Hindlimb muscle (tissue), 1 donor: Measurements from ENCODE around the gene HBE1. TPM values are rescaled to one million over a fixed set of nuclear protein-coding genes. Genes with fewer than 3 reads are reported as not detected.

Experiments
- DNase-seq: peaks from one replicate; pipeline ENCODE4 v3.0.0-alpha.2; 2013
- polyA plus RNA-seq: library from polyadenylated mRNA; unstranded; fragments of 120-200 nt; gene quantifications from one replicate; pipeline ENCODE4 v1.2.1, GENCODE V29; 2013; ENCODE audit not compliant: insufficient read length

Gene HBE1
- polyA plus RNA-seq, 1 donor: 4.3 TPM

DNA sequence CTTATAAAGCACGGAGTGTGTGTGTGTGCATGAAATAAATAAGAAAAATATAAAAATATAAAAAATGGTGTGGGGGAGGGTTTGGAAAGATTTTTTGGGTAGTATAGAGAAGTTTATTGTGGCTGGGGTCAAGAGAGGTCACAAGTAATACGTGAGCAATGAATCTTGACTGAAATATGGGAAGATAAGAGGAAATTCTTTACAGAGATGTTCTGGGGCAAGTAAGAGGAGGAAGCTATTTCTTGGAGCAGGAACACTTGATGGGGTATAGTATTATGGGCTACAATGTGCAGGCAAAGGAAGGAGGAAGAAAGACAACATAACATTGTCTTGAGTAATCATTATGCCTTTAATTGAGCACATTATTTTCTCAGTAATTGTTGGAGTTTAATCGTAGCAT is 37.6 kb downstream of the HBE1 start:
- DNase-seq: no peak

DNA sequence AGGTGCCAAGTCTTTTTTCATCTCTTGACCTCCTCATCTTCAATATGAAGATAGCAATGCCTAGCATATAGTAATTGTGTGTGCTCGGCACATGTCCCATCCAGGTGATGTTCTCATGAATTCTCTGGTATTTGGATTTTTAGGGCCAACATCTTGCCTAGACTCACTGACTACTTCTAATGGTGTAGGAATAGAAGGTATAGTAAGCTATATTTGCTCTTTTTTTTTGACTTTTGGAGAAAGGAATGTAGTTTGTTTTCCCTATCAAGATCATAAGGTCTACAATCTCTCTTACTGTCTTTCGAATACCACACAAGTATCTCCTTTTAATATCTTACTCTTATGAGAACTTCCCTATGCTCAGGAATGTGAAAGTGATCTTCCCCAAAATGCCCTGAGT is 38.6 kb downstream of the HBE1 start:
- no peak for DNase-seq

DNA sequence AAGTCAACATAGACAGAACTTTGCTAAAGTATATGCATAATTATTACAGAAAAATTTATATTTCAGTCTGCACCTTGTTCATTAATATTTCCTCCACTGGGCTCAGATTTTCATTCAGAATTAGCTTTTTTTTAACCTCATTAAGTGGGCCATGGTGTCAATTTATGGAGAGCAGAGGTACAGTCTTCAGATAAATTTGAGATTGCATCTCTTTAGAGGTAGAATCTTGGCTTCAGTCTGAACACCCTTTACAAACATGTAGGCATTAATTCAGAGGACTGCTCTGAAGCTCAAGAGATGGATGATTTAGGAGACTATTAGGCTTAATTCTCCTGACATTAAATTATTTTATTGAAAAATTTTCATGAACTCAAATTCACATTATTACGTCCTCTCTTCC is 39.5 kb downstream of the HBE1 start:
- DNase-seq: no peak

DNA sequence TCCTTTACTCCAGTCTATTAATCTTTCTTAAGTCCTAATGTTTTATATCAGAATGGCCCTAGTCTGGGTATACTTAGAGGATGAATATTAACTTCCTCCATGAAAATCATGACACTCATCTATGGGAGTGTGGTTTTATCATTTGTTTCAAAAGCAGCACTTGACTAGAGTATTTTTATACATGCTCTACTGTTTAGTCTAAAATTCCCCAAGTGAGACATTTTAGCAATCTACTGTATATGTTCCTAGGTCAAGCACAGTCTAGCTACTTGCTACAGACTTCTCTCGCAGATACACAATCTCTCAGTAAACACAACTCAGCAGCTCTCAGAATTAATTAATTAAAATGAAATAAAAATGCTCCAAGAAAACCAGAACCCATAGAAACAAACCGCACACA is 39.9 kb downstream of the HBE1 start:
- DNase-seq: no peak

DNA sequence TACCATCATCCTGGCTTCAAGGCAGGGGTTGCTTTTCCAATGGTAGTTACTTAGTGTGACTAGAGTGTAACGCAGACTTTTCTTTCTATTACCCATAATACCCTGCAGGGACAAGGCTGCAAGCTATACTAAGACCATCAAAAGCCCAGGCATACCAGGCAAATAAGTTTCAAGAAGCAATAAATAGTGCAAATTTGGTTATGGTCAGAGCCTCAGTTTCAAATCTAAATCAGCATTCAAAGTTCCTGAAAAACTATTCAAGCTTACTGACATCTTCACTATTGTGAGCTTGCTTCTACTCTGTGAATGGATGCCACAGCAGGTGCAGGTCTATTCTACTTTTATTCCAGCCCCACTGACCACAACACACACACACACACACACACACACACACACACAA is 40.4 kb downstream of the HBE1 start:
- no peak for DNase-seq

DNA sequence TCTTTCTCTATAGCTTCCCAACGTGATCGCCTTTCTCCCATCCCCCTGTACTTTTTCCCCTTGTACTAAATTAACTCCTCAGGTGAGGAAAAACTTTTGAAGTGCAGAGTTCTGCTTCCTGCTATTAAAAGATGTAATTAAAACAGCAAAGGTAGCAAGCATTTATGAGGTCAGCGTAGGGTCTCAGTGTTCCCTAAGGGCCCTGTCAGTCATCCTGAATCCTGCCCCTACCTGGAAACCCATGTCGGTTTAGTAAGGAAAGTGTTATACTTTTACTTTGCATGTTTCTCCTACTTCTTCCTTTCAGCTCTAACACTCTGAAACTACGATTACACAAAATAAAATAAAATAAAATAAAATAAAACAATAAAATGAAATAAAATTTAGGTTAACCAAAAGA is 41.6 kb downstream of the HBE1 start:
- DNase-seq: no peak

DNA sequence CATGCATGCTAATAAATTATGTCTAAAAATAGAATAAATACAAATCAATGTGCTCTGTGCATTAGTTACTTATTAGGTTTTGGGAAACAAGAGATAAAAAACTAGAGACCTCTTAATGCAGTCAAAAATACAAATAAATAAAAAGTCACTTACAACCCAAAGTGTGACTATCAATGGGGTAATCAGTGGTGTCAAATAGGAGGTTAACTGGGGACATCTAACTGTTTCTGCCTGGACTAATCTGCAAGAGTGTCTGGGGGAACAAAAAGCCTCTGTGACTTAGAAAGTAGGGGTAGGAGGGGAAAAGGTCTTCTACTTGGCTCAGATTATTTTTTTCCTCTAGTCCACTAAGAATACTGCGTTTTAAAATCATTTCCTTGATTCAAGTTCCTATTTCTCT is 42.1 kb downstream of the HBE1 start:
- no peak for DNase-seq

DNA sequence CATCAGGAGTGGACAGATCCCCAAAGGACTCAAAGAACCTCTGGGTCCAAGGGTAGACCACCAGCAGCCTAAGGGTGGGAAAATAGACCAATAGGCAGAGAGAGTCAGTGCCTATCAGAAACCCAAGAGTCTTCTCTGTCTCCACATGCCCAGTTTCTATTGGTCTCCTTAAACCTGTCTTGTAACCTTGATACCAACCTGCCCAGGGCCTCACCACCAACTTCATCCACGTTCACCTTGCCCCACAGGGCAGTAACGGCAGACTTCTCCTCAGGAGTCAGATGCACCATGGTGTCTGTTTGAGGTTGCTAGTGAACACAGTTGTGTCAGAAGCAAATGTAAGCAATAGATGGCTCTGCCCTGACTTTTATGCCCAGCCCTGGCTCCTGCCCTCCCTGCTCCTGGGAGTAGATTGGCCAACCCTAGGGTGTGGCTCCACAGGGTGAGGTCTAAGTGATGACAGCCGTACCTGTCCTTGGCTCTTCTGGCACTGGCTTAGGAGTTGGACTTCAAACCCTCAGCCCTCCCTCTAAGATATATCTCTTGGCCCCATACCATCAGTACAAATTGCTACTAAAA is 42.9 kb downstream of the HBE1 start, which contains the start of gene HBB:
TSS of gene HBB (minus strand) at position 340 of the 579 bp plus-strand sequence. CDS start at position 290, 50 bp downstream.
- DNase-seq: no peak

DNA sequence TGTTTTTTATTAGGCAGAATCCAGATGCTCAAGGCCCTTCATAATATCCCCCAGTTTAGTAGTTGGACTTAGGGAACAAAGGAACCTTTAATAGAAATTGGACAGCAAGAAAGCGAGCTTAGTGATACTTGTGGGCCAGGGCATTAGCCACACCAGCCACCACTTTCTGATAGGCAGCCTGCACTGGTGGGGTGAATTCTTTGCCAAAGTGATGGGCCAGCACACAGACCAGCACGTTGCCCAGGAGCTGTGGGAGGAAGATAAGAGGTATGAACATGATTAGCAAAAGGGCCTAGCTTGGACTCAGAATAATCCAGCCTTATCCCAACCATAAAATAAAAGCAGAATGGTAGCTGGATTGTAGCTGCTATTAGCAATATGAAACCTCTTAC is 44.3 kb downstream of the HBE1 start:
- DNase-seq: no peak

DNA sequence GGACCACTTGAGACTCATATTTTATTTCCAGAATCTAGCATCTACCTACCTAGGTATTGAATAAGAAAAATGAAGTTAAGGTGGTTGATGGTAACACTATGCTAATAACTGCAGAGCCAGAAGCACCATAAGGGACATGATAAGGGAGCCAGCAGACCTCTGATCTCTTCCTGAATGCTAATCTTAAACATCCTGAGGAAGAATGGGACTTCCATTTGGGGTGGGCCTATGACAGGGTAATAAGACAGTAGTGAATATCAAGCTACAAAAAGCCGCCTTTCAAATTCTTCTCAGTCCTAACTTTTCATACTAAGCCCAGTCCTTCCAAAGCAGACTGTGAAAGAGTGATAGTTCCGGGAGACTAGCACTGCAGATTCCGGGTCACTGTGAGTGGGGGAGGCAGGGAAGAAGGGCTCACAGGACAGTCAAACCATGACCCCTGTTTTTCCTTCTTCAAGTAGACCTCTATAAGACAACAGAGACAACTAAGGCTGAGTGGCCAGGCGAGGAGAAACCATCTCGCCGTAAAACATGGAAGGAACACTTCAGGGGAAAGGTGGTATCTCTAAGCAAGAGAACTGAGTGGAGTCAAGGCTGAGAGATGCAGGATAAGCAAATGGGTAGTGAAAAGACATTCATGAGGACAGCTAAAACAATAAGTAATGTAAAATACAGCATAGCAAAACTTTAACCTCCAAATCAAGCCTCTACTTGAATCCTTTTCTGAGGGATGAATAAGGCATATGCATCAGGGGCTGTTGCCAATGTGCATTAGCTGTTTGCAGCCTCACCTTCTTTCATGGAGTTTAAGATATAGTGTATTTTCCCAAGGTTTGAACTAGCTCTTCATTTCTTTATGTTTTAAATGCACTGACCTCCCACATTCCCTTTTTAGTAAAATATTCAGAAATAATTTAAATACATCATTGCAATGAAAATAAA is 44.9 kb downstream of the HBE1 start:
- DNase-seq: no peak

DNA sequence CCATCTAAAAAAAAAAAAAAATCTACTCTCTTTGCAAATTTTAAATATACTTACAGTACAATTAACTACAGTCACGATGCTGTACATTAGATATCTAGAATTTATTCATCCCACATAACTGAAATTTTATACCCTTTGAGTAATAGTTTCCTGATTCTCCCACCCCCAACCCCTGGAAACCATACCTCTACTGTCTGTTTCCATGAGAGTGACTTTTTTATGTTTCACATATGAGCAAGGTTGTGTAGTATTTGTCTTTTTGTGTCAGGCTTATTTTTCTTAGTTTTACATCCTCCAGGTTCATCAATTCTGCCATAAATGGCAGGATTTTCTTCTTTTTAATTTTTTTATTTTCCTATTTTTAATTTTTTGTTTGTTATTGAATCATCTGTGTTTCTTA is 46.1 kb downstream of the HBE1 start:
- DNase-seq: no peak

DNA sequence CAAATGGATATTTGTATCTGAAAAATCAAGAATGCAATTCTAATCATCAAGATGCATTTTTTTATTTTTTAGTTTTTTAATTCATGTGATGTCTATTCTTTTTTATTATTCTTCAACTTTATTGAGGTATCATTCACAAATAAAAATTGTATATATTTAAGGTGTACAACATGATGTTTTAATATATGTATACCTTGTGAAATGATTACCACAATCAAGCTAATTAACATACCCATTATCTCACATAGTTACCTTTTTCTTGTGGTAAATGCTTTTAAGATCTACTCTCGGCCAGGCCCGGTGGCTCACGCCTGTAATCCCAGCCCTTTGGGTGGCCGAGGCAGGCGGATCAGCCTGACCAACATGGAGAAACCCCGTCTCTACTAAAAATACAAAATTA is 46.6 kb downstream of the HBE1 start:
- DNase-seq: no peak

Other genes starting within 250 kb of the HBE1 start
- gene OR52J3, start 223.4 kb downstream of the HBE1 start, polyA plus RNA-seq: not detected
- gene OR52E2, start 210.3 kb downstream of the HBE1 start, polyA plus RNA-seq: not detected
- not detected for gene OR52E1, start 200.4 kb downstream of the HBE1 start, polyA plus RNA-seq
- gene OR52A5, start 131.6 kb downstream of the HBE1 start, polyA plus RNA-seq: not detected
- gene OR52A1, start 115.2 kb downstream of the HBE1 start, polyA plus RNA-seq: not detected
- not detected for gene OR51V1, start 69.3 kb downstream of the HBE1 start, polyA plus RNA-seq
- 122 TPM for gene HBB, start 42.9 kb downstream of the HBE1 start, polyA plus RNA-seq
- not detected for gene HBD, start 35.5 kb downstream of the HBE1 start, polyA plus RNA-seq
- gene HBG1, start 20.1 kb downstream of the HBE1 start, polyA plus RNA-seq: 7.3 TPM
- gene HBG2, start 15.2 kb downstream of the HBE1 start, polyA plus RNA-seq: 1,834 TPM
- gene OR51B4, start 32.0 kb upstream of the HBE1 start, polyA plus RNA-seq: not detected
- not detected for gene OR51B2, start 54.4 kb upstream of the HBE1 start, polyA plus RNA-seq
- gene OR51B5, start 73.6 kb upstream of the HBE1 start, polyA plus RNA-seq: not detected
- not detected for gene OR51B6, start 81.6 kb upstream of the HBE1 start, polyA plus RNA-seq
- gene OR51M1, start 113.9 kb upstream of the HBE1 start, polyA plus RNA-seq: not detected
- not detected for gene OR51Q1, start 152.2 kb upstream of the HBE1 start, polyA plus RNA-seq
- gene OR51I1, start 171.6 kb upstream of the HBE1 start, polyA plus RNA-seq: not detected
- not detected for gene OR51I2, start 179.4 kb upstream of the HBE1 start, polyA plus RNA-seq
- gene OR52D1, start 218.7 kb upstream of the HBE1 start, polyA plus RNA-seq: not detected
- gene UBQLN3, start 240.0 kb upstream of the HBE1 start, polyA plus RNA-seq: not detected
- gene UBQLNL, start 246.8 kb upstream of the HBE1 start, polyA plus RNA-seq: 0.22 TPM